ENCODE results near the gene CPNE6.

GRCh38 chr14:24042746-24043145, 28.6 kb upstream of the CPNE6 start:
- TF ChIP-seq CTCF (IDR thresholded peaks at IDR 0.05; ENCODE audit: low read length): no peak
- TF ChIP-seq EZH2phosphoT487 (IDR thresholded peaks at IDR 0.05; ENCODE audit: low read length): no peak
- TF ChIP-seq EZH2 (optimal IDR thresholded peaks at IDR 0.05; ENCODE audit: low read depth, low read length): no peak
